B cell (primary cell): ENCODE results near the gene POC1B. TPM values are rescaled to one million over a fixed set of nuclear protein-coding genes. Genes with fewer than 3 reads are reported as not detected.

ENCODE experiments used
- ATAC-seq: fragments of 200-7000 bp; cut with Tn5 transposase; one replicate; pipeline ENCODE4 v1.10.0; 2021; ENCODE audit warnings: low read depth, mild to moderate bottlenecking, moderate number of reproducible peaks, moderate library complexity
- CTCF ChIA-PET: fragments of 350-600 bp; sonication (Branson Sonifier 250); formaldehyde crosslinking; loops from one replicate; lab custom pipeline; 2021; ENCODE audit warnings: antibody characterized with exemption, inconsistent platforms; lab: Charles Lee
- POLR2A ChIA-PET: fragments of 350-600 bp; sonication (Branson Sonifier 250); formaldehyde crosslinking; loops from one replicate; lab custom pipeline; 2021; ENCODE audit warnings: antibody characterized with exemption; lab: Charles Lee
- DNase-seq: peaks from one replicate; pipeline ENCODE4 v3.0.0; 2013
- H2AFZ ChIP-seq: 2 replicates; pipeline ENCODE4 v1.6.1; 2012; ENCODE audit warnings: mild to moderate bottlenecking, low read depth, low read length; ENCODE audit not compliant: insufficient read depth, poor library complexity, severe bottlenecking
- H3K27ac ChIP-seq, 2 donors: 1 replicate in 1 of 2; 2 replicates in 1 of 2; pipeline ENCODE4 v1.5.1; 2012 to 2013; ENCODE audit warnings: low read length in 2 of 2, mild to moderate bottlenecking in 2 of 2, moderate library complexity in 1 of 2
- H3K27me3 ChIP-seq, 4 experiments: fragments of 200-600 bp in 1 of 4; sonication (generic) in 1 of 4; replicated peaks in 1 of 4; 1 replicate in 2 of 4; 2 replicates in 2 of 4; pipeline versions ENCODE4 v1.6.1 to v1.7.0; 2013 to 2016; ENCODE audit warnings: low read length in 3 of 4, mild to moderate bottlenecking in 2 of 4, mixed read lengths in 1 of 4, moderate library complexity in 1 of 4; ENCODE audit not compliant: insufficient read depth in 4 of 4, control insufficient read depth in 3 of 4; ENCODE audit errors: control extremely low read depth in 1 of 4
- H3K36me3 ChIP-seq, 2 experiments: replicated peaks in 1 of 2; 1 replicate in 1 of 2; 2 replicates in 1 of 2; pipeline versions ENCODE4 v1.6.1 to v1.7.1; 2013; ENCODE audit warnings: low read length in 1 of 2; ENCODE audit not compliant: insufficient read depth in 2 of 2, control insufficient read depth in 1 of 2; ENCODE audit errors: control extremely low read depth in 1 of 2, extremely low read depth in 1 of 2
- H3K4me1 ChIP-seq, 2 donors: fragments of 200-600 bp in 1 of 2; sonication (generic) in 1 of 2; 1 replicate in 1 of 2; 2 replicates in 1 of 2; pipeline versions ENCODE4 v1.5.1 to v1.6.1; 2013 to 2017; ENCODE audit warnings: low read length in 2 of 2; ENCODE audit not compliant: control insufficient read depth in 2 of 2, insufficient read depth in 2 of 2
- H3K4me2 ChIP-seq: replicated peaks from 2 replicates; pipeline ENCODE3; 2012; ENCODE audit warnings: mild to moderate bottlenecking, low read depth, low read length; ENCODE audit not compliant: poor library complexity, severe bottlenecking
- H3K4me3 ChIP-seq, 5 experiments: fragments of 200-600 bp in 1 of 5; sonication (generic) in 1 of 5; 1 replicate in 3 of 5; 2 replicates in 2 of 5; pipeline versions ENCODE4 v1.5.1 to v1.7.0; 2011 to 2016; ENCODE audit warnings: low read length in 4 of 5, mild to moderate bottlenecking in 4 of 5, low read depth in 2 of 5, control low read depth in 1 of 5, moderate library complexity in 1 of 5; ENCODE audit not compliant: insufficient read depth in 1 of 5; ENCODE audit errors: control extremely low read depth in 1 of 5, extremely low read depth in 1 of 5
- H3K79me2 ChIP-seq: fragments of 200-600 bp; sonication (generic); one replicate; pipeline ENCODE4 v1.6.0; 2016; ENCODE audit warnings: low read length; ENCODE audit not compliant: control insufficient read depth, insufficient read depth
- H3K9ac ChIP-seq: fragments of 200-600 bp; sonication (generic); 2 replicates; pipeline ENCODE4 v1.6.1; 2017; ENCODE audit warnings: mild to moderate bottlenecking, low read length, moderate library complexity
- H3K9me3 ChIP-seq, 3 donors: one replicate each; pipeline versions ENCODE4 v1.6.1 to v1.7.1; 2013; ENCODE audit warnings: low read length in 2 of 3; ENCODE audit not compliant: control insufficient read depth in 2 of 3, insufficient read depth in 1 of 3; ENCODE audit errors: control extremely low read depth in 1 of 3
- H4K20me1 ChIP-seq: 2 replicates; pipeline ENCODE4 v1.6.0; 2012; ENCODE audit warnings: mild to moderate bottlenecking, low read length; ENCODE audit not compliant: insufficient read depth, control insufficient read depth, poor library complexity, severe bottlenecking
- H3K27ac Mint-ChIP-seq: one replicate; pipeline ENCODE4 v1.8.0; 2021; ENCODE audit warnings: mixed read lengths
- H3K27me3 Mint-ChIP-seq: one replicate; pipeline ENCODE4 v1.8.0; 2021; ENCODE audit warnings: mixed read lengths
- H3K4me1 Mint-ChIP-seq: one replicate; pipeline ENCODE4 v1.8.0; 2021; ENCODE audit warnings: mixed read lengths
- H3K4me3 Mint-ChIP-seq: one replicate; pipeline ENCODE4 v1.8.0; 2021; ENCODE audit warnings: mixed read lengths
- H3K9me3 Mint-ChIP-seq: one replicate; pipeline ENCODE4 v1.8.0; 2022; ENCODE audit warnings: mixed read lengths; ENCODE audit not compliant: insufficient read depth
- CTCF ChIP-seq: fragments of 200-600 bp; IDR thresholded peaks from one replicate; pipeline ENCODE4 v1.8.0; 2022; ENCODE audit warnings: antibody characterized with exemption, mild to moderate bottlenecking
- EZH2 ChIP-seq: IDR thresholded peaks from 2 replicates; pipeline ENCODE4 v1.6.1; 2012; ENCODE audit warnings: borderline replicate concordance, low read depth, mild to moderate bottlenecking, moderate library complexity, low read length; ENCODE audit not compliant: insufficient read depth, poor library complexity, severe bottlenecking
- intact Hi-C: fragments of 100-400 bp; cut with micrococcal nuclease; formaldehyde crosslinking; loops from one replicate; pipeline ENCODE4 v1.10.0; 2022
- polyA plus RNA-seq: library from polyadenylated mRNA; depleted of rRNA; stranded (reverse); fragments of >200 nt; gene quantifications from 2 replicates; pipeline ENCODE4 v1.2.3, GENCODE V29; 2012
- total RNA-seq, 2 donors: library from RNA; stranded (reverse); fragments of 120-200 nt in 1 of 2; gene quantifications; 1 replicate in 1 of 2; 2 replicates in 1 of 2; pipeline versions ENCODE4 v1.2.3 to v1.2.4, GENCODE V29; 2013 to 2022

POC1B gene
- total and polyA plus RNA-seq, 2 donors (not counting 1 experiment from before 2014, with no cell fraction given): 12.0 to 39.5 TPM

GRCh38 chr12:89566615-89567014 lies 40.8 kb upstream of the POC1B start:
- H3K9me3 Mint-ChIP-seq: no peaks in the 10 kb centered on the region
- H2AFZ ChIP-seq: no peak overlapping the region
- ChIA-PET CTCF (no interaction called here), POLR2A (no interaction called here)
- H3K27ac Mint-ChIP-seq: no peak overlapping the region
- no peaks in the 10 kb centered on the region for H3K4me1 Mint-ChIP-seq
- H3K4me3 Mint-ChIP-seq: no peak overlapping the region
- no peak for ATAC-seq
- TF ChIP-seq EZH2 (no peak), CTCF (no peak)
- H3K9me3 ChIP-seq: no peaks in the 10 kb centered on the region
- H3K27me3 ChIP-seq: no peaks in the 10 kb centered on the region
- no peaks in the 10 kb centered on the region for H3K4me1 ChIP-seq
- no peaks in the 10 kb centered on the region for H3K36me3 ChIP-seq
- intact Hi-C loops: no loop called here
- H3K4me3 ChIP-seq: no peak overlapping the region
- DNase-seq: no peak
- H3K27me3 Mint-ChIP-seq: no peaks in the 10 kb centered on the region
- no peaks in the 10 kb centered on the region for H3K79me2 ChIP-seq
- H4K20me1 ChIP-seq: no peaks in the 10 kb centered on the region
- H3K4me2 ChIP-seq: no peak overlapping the region
- no peak overlapping the region for H3K27ac ChIP-seq
- H3K9ac ChIP-seq: no peak overlapping the region

- DNase-seq (no peak), ATAC-seq (no peak)
- CTCF ChIA-PET: interaction anchor here (1.0 to 1.1 kb wide), 2 partner anchors 448 to 546 kb away, joined by 3 to 5 read pairs; no protein-coding TSS in a partner anchor
- H3K4me1 Mint-ChIP-seq: no peaks in the 10 kb centered on the region
- Histone ChIP-seq H4K20me1 (no peaks in the 10 kb centered on the region), H3K36me3 (no peaks in the 10 kb centered on the region), H3K9me3 (no peaks in the 10 kb centered on the region), H3K4me2 (no peak overlapping the region), H3K27ac (no peak overlapping the region), H3K4me1 (no peaks in the 10 kb centered on the region), H2AFZ (no peak overlapping the region), H3K4me3 (no peak overlapping the region), H3K9ac (no peak overlapping the region), H3K27me3 (no peaks in the 10 kb centered on the region), H3K79me2 (no peaks in the 10 kb centered on the region)
- H3K4me3 Mint-ChIP-seq: no peak overlapping the region
- H3K27ac Mint-ChIP-seq: no peak overlapping the region
- intact Hi-C loops: no loop called here
- H3K9me3 Mint-ChIP-seq: no peaks in the 10 kb centered on the region
- POLR2A ChIA-PET: no interaction called here
- H3K27me3 Mint-ChIP-seq: no peaks in the 10 kb centered on the region
- TF ChIP-seq EZH2 (no peak), CTCF (no peak)
Measured at GRCh38 chr12:89565002-89565401, 39.2 kb upstream of the POC1B start.
